Measurements from ENCODE around the gene MSRB3. TPM values are rescaled to one million over a fixed set of nuclear protein-coding genes. Genes with fewer than 3 reads are reported as not detected.

MSRB3 gene
- total and polyA plus RNA-seq, 10 of the 15 experiments (the other 5 are each of a cell fraction or from before 2014, with no cell fraction given): 0.07 to 2.7 (median 1.3) TPM

DNA sequence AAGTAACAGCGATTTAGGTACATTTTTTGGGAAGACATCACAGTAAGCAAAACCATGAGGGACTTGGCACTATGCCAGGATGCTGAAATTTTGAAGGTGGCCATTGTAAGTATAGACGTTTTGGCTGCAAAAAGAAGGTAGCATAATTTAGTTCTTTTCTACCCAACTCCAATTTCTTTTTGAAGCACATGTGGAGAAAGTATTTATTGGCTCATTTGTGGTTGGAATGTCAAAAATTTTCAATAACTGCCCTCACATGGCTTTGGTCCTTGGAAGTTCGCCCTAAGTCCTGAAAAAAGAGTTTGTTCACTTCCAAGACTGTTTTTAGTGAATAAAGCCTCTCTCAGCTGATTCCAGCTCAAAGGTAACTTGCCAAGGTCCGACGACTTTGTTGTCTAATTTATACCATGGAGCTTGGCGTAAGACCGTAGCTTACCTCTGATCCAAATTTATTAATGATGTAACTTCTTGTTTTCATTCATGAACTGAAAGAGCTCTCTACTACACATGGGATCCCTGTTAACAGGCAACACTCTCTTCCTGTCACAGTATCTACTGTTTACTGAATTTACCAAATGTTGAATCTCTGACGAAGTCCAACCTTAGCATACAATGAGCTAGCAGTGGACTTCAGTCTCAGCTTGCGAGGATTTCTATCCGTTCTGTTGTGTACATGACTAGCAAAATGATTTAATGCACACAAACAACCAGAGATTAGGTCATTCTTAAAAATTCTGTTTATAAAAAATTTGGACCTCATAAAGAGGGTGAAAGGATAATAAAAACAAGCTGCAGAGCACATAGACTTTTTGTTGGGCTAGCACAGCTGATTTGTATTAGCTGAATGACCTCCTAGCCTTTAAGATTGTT is 49.0 kb downstream of the MSRB3 start (continued):
- TF ChIP-seq, protein P1, sequence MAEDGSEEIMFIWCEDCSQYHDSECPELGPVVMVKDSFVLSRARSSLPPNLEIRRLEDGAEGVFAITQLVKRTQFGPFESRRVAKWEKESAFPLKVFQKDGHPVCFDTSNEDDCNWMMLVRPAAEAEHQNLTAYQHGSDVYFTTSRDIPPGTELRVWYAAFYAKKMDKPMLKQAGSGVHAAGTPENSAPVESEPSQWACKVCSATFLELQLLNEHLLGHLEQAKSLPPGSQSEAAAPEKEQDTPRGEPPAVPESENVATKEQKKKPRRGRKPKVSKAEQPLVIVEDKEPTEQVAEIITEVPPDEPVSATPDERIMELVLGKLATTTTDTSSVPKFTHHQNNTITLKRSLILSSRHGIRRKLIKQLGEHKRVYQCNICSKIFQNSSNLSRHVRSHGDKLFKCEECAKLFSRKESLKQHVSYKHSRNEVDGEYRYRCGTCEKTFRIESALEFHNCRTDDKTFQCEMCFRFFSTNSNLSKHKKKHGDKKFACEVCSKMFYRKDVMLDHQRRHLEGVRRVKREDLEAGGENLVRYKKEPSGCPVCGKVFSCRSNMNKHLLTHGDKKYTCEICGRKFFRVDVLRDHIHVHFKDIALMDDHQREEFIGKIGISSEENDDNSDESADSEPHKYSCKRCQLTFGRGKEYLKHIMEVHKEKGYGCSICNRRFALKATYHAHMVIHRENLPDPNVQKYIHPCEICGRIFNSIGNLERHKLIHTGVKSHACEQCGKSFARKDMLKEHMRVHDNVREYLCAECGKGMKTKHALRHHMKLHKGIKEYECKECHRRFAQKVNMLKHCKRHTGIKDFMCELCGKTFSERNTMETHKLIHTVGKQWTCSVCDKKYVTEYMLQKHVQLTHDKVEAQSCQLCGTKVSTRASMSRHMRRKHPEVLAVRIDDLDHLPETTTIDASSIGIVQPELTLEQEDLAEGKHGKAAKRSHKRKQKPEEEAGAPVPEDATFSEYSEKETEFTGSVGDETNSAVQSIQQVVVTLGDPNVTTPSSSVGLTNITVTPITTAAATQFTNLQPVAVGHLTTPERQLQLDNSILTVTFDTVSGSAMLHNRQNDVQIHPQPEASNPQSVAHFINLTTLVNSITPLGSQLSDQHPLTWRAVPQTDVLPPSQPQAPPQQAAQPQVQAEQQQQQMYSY (CRISPR knock-in tag; IDR thresholded peaks at IDR 0.05): no peak
- TF ChIP-seq, protein P2, sequence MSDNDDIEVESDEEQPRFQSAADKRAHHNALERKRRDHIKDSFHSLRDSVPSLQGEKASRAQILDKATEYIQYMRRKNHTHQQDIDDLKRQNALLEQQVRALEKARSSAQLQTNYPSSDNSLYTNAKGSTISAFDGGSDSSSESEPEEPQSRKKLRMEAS (IDR thresholded peaks at IDR 0.05; ENCODE audit: low read depth, low read length): no peak
- TF ChIP-seq TARDBP (IDR thresholded peaks at IDR 0.05; ENCODE audit: borderline replicate concordance) (no peak), TCF7 (IDR thresholded peaks at IDR 0.05; ENCODE audit: borderline replicate concordance) (no peak), SMAD5 (IDR thresholded peaks at IDR 0.05; ENCODE audit: low read depth) (no peak), NR2F1 (conservative IDR thresholded peaks at IDR 0.05) (no peak)

- Histone ChIP-seq H3K9ac (ENCODE audit: control insufficient read depth, insufficient read depth, low read length) (no peak overlapping the region), H3K9me3 (replicated peaks; ENCODE audit: control insufficient read depth, insufficient read depth, low read length) (no peaks in the 10 kb centered on the region), H2AFZ (ENCODE audit: control insufficient read depth, low read depth, low read length) (no peak overlapping the region), H3K4me2 (ENCODE audit: control insufficient read depth, insufficient read depth) (no peak overlapping the region), H3K4me3 (no peak overlapping the region), H3K27ac (ENCODE audit: control insufficient read depth, insufficient read depth) (no peak overlapping the region), H4K20me1 (ENCODE audit: control insufficient read depth, insufficient read depth) (no peaks in the 10 kb centered on the region), H3K4me1 (ENCODE audit: control insufficient read depth, insufficient read depth, low read length) (no peaks in the 10 kb centered on the region), H3K36me3 (ENCODE audit: control insufficient read depth in 2 of 2, insufficient read depth in 2 of 2, low read length in 1 of 2) (no peaks in the 10 kb centered on the region), H3K79me2 (ENCODE audit: control insufficient read depth, insufficient read depth, low read length) (no peaks in the 10 kb centered on the region), H3K27me3 (replicated peaks in 1 of 2; ENCODE audit: control insufficient read depth in 2 of 2, insufficient read depth in 2 of 2, low read length in 1 of 2) (0 out of 4 replicates have a peak, but pooled peaks cover 0 to 1% of the 10 kb centered on the region in 2 experiments)
- ChIA-PET CTCF (no interaction called here), RAD21 (ENCODE audit: unreplicated experiment) (no interaction called here), SMC1A (ENCODE audit: uncharacterized antibody, unreplicated experiment) (no interaction called here), POLR2A (no interaction called here)
- no TSS peak for BruUV-seq (replicated peaks)
- 28% methylated on average over 3 of the region's 3 CpGs for WGBS (ENCODE audit: insufficient coverage, insufficient replicate concordance, low lambda C conversion rate, missing lambda C conversion rate)
- intact Hi-C loops (cut with micrococcal nuclease; ENCODE audit: unreplicated experiment) (no loop called here), in situ Hi-C loops (cut with MboI) (no loop called here)
- ATAC-seq (no peak), DNase-seq (ENCODE audit: low read depth, low spot score) (no peak), FAIRE-seq (no peak)
- TF ChIP-seq SUZ12 (IDR thresholded peaks at IDR 0.05; ENCODE audit: unreplicated experiment) (no peak), JUND (IDR thresholded peaks at IDR 0.05; ENCODE audit: low read depth, low read length) (no peak), E4F1 (IDR thresholded peaks at IDR 0.05; ENCODE audit: borderline replicate concordance, partially characterized antibody) (no peak), MYC (IDR thresholded peaks at IDR 0.05; ENCODE audit: insufficient read depth, insufficient read length, insufficient replicate concordance, low read length, severe bottlenecking) (no peak), USF2 (IDR thresholded peaks at IDR 0.05; ENCODE audit: borderline replicate concordance, low read depth, low read length) (no peak), ZNF217 (IDR thresholded peaks at IDR 0.05) (no peak), CHD2 (IDR thresholded peaks at IDR 0.05; ENCODE audit: borderline replicate concordance, low read depth, low read length) (no peak)
- TF ChIP-seq, protein P2 (IDR thresholded peaks at IDR 0.05; ENCODE audit: low read depth, low read length): no peak
These were observed 51.2 kb downstream of the MSRB3 start for GRCh38 chr12:65329721-65330120.

Data from GM12878 (cell line).